ENCODE results near the gene PLA2G4C.

PLA2G4C gene

GRCh38 chr19:48110350-48110966 is at the start of gene PLA2G4C:
Gene PLA2G4C, minus strand, starts transcription at chr19:48110817. Its CDS starts 4,288 bp downstream, at chr19:48106529.
- peak; percentile 80 for DNase-seq

- DNase-seq = no peak
These were observed 47.7 kb upstream of the PLA2G4C start for GRCh38 chr19:48158210-48158790.

GRCh38 chr19:48154003-48154402 is 43.4 kb upstream of the PLA2G4C start:
- DNase-seq = no peak

- peak; percentile 49 for DNase-seq
These were observed 41.9 kb upstream of the PLA2G4C start for GRCh38 chr19:48152551-48152950.

- no peak for DNase-seq
These were observed 38.8 kb upstream of the PLA2G4C start for GRCh38 chr19:48149430-48149829.

GRCh38 chr19:48148576-48148975 is 38.0 kb upstream of the PLA2G4C start:
- DNase-seq = no peak

- DNase-seq = no peak
These were observed 37.1 kb upstream of the PLA2G4C start for GRCh38 chr19:48147597-48148175.

- no peak for DNase-seq
These were observed 28.4 kb upstream of the PLA2G4C start for GRCh38 chr19:48139053-48139452.

GRCh38 chr19:48137411-48137810 is 26.8 kb upstream of the PLA2G4C start:
- DNase-seq = no peak

- DNase-seq = no peak
These were observed 25.9 kb upstream of the PLA2G4C start for GRCh38 chr19:48136547-48136946.

GRCh38 chr19:48135411-48135810 is 24.8 kb upstream of the PLA2G4C start:
- DNase-seq = no peak

GRCh38 chr19:48133094-48133493 is 22.5 kb upstream of the PLA2G4C start:
- no peak for DNase-seq

GRCh38 chr19:48127561-48127960 is 16.9 kb upstream of the PLA2G4C start:
- DNase-seq = no peak

- no peak for DNase-seq
These were observed 13.5 kb upstream of the PLA2G4C start for GRCh38 chr19:48123907-48124651.

GRCh38 chr19:48122421-48122820 is 11.8 kb upstream of the PLA2G4C start:
- DNase-seq = no peak

- no peak for DNase-seq
These were observed 11.3 kb upstream of the PLA2G4C start for GRCh38 chr19:48121909-48122371.

GRCh38 chr19:48121066-48121465 is 10.4 kb upstream of the PLA2G4C start:
- no peak for DNase-seq

GRCh38 chr19:48120505-48120904 is 9.9 kb upstream of the PLA2G4C start:
- no peak for DNase-seq

GRCh38 chr19:48118131-48118517 is 7.5 kb upstream of the PLA2G4C start:
- DNase-seq = no peak

- no peak for DNase-seq
These were observed 7.0 kb upstream of the PLA2G4C start for GRCh38 chr19:48117515-48118130.

- DNase-seq = no peak
These were observed 2.7 kb upstream of the PLA2G4C start for GRCh38 chr19:48113190-48113917.

- DNase-seq = no peak
These were observed 663 bp upstream of the PLA2G4C start for GRCh38 chr19:48111280-48111679.

Data from NCI-H1694 treated with DMSO at 0.1 percent for 48 hours (cell line).